ENCODE measurements around the gene IGFBP4. TPM values are rescaled to one million over a fixed set of nuclear protein-coding genes. Genes with fewer than 3 reads are reported as not detected.

IGFBP4 gene
- total and polyA plus RNA-seq, 10 of the 15 experiments (the other 5 are each of a cell fraction or from before 2014, with no cell fraction given) = 2.4 to 22.3 (median 6.6) TPM

DNA sequence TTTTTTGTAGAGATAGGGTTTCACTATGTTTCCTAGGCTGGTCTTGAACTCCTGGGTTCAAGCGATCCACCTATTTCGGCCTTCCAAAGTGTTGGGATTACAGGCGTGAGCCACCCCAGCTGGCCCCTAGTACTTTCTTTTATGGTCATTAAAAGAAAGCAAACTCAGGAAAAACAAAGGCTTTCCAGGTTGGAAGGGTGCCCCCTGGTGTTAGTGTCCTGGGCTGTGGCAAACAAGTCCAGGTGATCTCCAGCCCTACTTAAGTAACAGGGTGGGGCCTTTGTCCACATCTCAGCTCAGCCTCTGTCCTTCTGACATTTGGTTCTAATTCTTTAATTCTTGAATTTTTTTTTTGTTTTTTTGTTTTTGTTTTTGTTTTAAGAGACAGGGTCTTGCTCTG is 6.9 kb downstream of the IGFBP4 start:
- CTCF ChIA-PET = interaction anchor here (0.6 to 16.0 kb wide), 17 partner anchors 9 to 1488 kb away, joined by 3 to 289 read pairs (median 4); partner anchors contain the start of gene TOP2A
- POLR2A ChIA-PET = interaction anchor here (0.8 to 1.6 kb wide), 3 partner anchors 25 to 83 kb away, joined by 3 to 4 read pairs (median 4); no protein-coding TSS in a partner anchor
- no peak overlapping the region for H2AFZ ChIP-seq (ENCODE audit: control insufficient read depth, low read depth, low read length)
- H3K4me3 ChIP-seq = no peak overlapping the region
- H3K4me2 ChIP-seq (ENCODE audit: control insufficient read depth, insufficient read depth) = no peak overlapping the region
- in situ Hi-C loops (cut with MboI) = no loop called here
- H3K9me3 ChIP-seq (replicated peaks; ENCODE audit: control insufficient read depth, insufficient read depth, low read length) = no peaks in the 10 kb centered on the region
- 43% methylated on average over 3 of the region's 3 CpGs for WGBS (ENCODE audit: insufficient coverage, insufficient replicate concordance, low lambda C conversion rate, missing lambda C conversion rate)
- no peak overlapping the region for H3K27ac ChIP-seq (ENCODE audit: control insufficient read depth, insufficient read depth)
- peak; percentile 74 for FAIRE-seq
- no peak overlapping the region for H3K9ac ChIP-seq (ENCODE audit: control insufficient read depth, insufficient read depth, low read length)
- TF ChIP-seq RAD21 (IDR thresholded peaks at IDR 0.05; ENCODE audit: insufficient read depth, low read depth, low read length) (peak; percentile 21; the same call in 1 of the 2 replicates), SMC3 (IDR thresholded peaks at IDR 0.05; ENCODE audit: borderline replicate concordance, low read length) (peak; percentile 48), TAF1 (IDR thresholded peaks at IDR 0.05; ENCODE audit: borderline replicate concordance, low read depth, low read length) (no peak), NR2C1 (IDR thresholded peaks at IDR 0.05) (no peak)
- TF ChIP-seq, protein P1, sequence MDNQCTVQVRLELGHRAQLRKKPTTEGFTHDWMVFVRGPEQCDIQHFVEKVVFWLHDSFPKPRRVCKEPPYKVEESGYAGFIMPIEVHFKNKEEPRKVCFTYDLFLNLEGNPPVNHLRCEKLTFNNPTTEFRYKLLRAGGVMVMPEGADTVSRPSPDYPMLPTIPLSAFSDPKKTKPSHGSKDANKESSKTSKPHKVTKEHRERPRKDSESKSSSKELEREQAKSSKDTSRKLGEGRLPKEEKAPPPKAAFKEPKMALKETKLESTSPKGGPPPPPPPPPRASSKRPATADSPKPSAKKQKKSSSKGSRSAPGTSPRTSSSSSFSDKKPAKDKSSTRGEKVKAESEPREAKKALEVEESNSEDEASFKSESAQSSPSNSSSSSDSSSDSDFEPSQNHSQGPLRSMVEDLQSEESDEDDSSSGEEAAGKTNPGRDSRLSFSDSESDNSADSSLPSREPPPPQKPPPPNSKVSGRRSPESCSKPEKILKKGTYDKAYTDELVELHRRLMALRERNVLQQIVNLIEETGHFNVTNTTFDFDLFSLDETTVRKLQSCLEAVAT (IDR thresholded peaks at IDR 0.05) = no peak
- TF ChIP-seq, protein P2, sequence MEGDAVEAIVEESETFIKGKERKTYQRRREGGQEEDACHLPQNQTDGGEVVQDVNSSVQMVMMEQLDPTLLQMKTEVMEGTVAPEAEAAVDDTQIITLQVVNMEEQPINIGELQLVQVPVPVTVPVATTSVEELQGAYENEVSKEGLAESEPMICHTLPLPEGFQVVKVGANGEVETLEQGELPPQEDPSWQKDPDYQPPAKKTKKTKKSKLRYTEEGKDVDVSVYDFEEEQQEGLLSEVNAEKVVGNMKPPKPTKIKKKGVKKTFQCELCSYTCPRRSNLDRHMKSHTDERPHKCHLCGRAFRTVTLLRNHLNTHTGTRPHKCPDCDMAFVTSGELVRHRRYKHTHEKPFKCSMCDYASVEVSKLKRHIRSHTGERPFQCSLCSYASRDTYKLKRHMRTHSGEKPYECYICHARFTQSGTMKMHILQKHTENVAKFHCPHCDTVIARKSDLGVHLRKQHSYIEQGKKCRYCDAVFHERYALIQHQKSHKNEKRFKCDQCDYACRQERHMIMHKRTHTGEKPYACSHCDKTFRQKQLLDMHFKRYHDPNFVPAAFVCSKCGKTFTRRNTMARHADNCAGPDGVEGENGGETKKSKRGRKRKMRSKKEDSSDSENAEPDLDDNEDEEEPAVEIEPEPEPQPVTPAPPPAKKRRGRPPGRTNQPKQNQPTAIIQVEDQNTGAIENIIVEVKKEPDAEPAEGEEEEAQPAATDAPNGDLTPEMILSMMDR (IDR thresholded peaks at IDR 0.05 in 2 of 3, conservative IDR thresholded peaks at IDR 0.05 in 1 of 3; ENCODE audit: control insufficient read depth in 2 of 3, extremely low read depth in 1 of 3, insufficient read depth in 1 of 3, low read depth in 3 of 3, low read length in 3 of 3) = peak; percentile 55 to 78 (median 56); a peak in 5 of 6 replicates
- TF ChIP-seq, protein P3, sequence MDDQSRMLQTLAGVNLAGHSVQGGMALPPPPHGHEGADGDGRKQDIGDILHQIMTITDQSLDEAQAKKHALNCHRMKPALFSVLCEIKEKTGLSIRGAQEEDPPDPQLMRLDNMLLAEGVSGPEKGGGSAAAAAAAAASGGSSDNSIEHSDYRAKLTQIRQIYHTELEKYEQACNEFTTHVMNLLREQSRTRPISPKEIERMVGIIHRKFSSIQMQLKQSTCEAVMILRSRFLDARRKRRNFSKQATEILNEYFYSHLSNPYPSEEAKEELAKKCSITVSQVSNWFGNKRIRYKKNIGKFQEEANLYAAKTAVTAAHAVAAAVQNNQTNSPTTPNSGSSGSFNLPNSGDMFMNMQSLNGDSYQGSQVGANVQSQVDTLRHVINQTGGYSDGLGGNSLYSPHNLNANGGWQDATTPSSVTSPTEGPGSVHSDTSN (IDR thresholded peaks at IDR 0.05; ENCODE audit: insufficient replicate concordance, low read depth, low read length) = no peak
- BruUV-seq (replicated peaks) = no TSS peak
- no peak for DNase-seq (ENCODE audit: low read depth, low spot score)
- RAD21 ChIA-PET (ENCODE audit: unreplicated experiment) = interaction anchor here (16.1 kb wide), 1 partner anchor 83 kb away, joined by 175 read pairs; no protein-coding TSS in a partner anchor
- SMC1A ChIA-PET (ENCODE audit: uncharacterized antibody, unreplicated experiment) = interaction anchor here (1.2 to 4.4 kb wide), 6 partner anchors 18 to 151 kb away, joined by 3 to 27 read pairs (median 4); no protein-coding TSS in a partner anchor
- 0 out of 4 replicates have a peak, but pooled peaks cover 0 to 7% of the 10 kb centered on the region in 2 experiments for H3K27me3 ChIP-seq (replicated peaks in 1 of 2; ENCODE audit: control insufficient read depth in 2 of 2, insufficient read depth in 2 of 2, low read length in 1 of 2)
- peak; percentile 69 for ATAC-seq
- intact Hi-C loops (cut with micrococcal nuclease; ENCODE audit: unreplicated experiment) = no loop called here
- H3K4me1 ChIP-seq (ENCODE audit: control insufficient read depth, insufficient read depth, low read length) = peaks cover 6% of the 10 kb centered on the region
- no peaks in the 10 kb centered on the region for H3K79me2 ChIP-seq (ENCODE audit: control insufficient read depth, insufficient read depth, low read length)
- H4K20me1 ChIP-seq (ENCODE audit: control insufficient read depth, insufficient read depth) = no peaks in the 10 kb centered on the region
- H3K36me3 ChIP-seq (ENCODE audit: control insufficient read depth in 2 of 2, insufficient read depth in 2 of 2, low read length in 1 of 2) = no peaks in the 10 kb centered on the region
